Activated T-helper 2 cell treated with anti-CD3 and anti-CD28 coated beads, Interferon-gamma antibody, Interleukin-2, Interleukin-4, amounts not matched to agents 10 μg/mL and 5 μg/mL and 100 μg/mL, durations not matched to agents 14 hours and 24 hours and 36 hours (primary cell): Measurements from ENCODE around the gene LDLRAD3. TPM values are rescaled to one million over a fixed set of nuclear protein-coding genes. Genes with fewer than 3 reads are reported as not detected.

Experiments used
- DNase-seq: peaks from one replicate; pipeline ENCODE4 v3.0.0; 2021; ENCODE audit warnings: low spot score
- H3K27ac Mint-ChIP-seq: one replicate; pipeline ENCODE4 v1.8.0; 2021; ENCODE audit warnings: mixed read lengths
- H3K27me3 Mint-ChIP-seq: one replicate; pipeline ENCODE4 v1.8.0; 2021; ENCODE audit warnings: low read depth, mixed read lengths
- H3K36me3 Mint-ChIP-seq: one replicate; pipeline ENCODE4 v1.8.0; 2021; ENCODE audit warnings: low read depth, mixed read lengths
- H3K4me1 Mint-ChIP-seq: one replicate; pipeline ENCODE4 v1.8.0; 2021; ENCODE audit warnings: low read depth, mixed read lengths
- H3K4me3 Mint-ChIP-seq: one replicate; pipeline ENCODE4 v1.8.0; 2021; ENCODE audit warnings: low read depth, mild to moderate bottlenecking, moderate library complexity, mixed read lengths
- H3K9me3 Mint-ChIP-seq: one replicate; pipeline ENCODE4 v1.8.0; 2021; ENCODE audit warnings: mixed read lengths
- intact Hi-C: fragments of 100-400 bp; cut with micrococcal nuclease; formaldehyde crosslinking; loops from one replicate; pipeline ENCODE4 v1.15.1; 2023
- total RNA-seq: library from RNA; stranded (reverse); gene quantifications from 2 replicates; pipeline ENCODE4 v1.2.3, GENCODE V29; 2022

Gene LDLRAD3
- total RNA-seq, 1 donor from 2014 or later: 1.4 TPM

DNA sequence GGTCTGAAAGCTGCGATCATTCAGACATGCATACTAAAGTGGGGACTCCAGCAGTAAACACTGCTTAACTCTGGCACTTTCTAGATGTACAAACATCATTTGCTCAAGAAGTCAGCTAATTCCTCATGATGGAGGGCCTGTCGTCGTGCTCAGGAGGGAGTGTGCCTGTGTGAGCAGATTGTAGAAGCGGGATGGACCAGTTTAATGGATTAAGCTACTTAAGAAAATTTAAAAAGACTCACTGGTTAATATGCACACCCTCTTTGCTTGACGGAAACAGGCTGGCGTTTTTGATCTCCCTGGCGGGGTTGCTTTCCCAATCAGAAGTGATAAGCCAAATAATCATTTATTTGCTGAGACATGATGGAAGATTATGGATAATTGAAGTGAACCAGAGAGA is 79.0 kb downstream of the LDLRAD3 start:
- Mint-ChIP-seq H3K27me3 (peaks cover 4% of the 10 kb centered on the region), H3K27ac (no peak overlapping the region), H3K4me3 (no peak overlapping the region), H3K4me1 (no peaks in the 10 kb centered on the region), H3K36me3 (no peaks in the 10 kb centered on the region), H3K9me3 (no peaks in the 10 kb centered on the region)
- intact Hi-C loops: no loop called here
- no peak for DNase-seq

GRCh38 chr11:36023922-36024321 is 80.1 kb downstream of the LDLRAD3 start:
- no peak overlapping the region for H3K4me3 Mint-ChIP-seq
- peaks cover 4% of the 10 kb centered on the region for H3K27me3 Mint-ChIP-seq
- intact Hi-C loops: no loop called here
- no peaks in the 10 kb centered on the region for H3K4me1 Mint-ChIP-seq
- no peaks in the 10 kb centered on the region for H3K36me3 Mint-ChIP-seq
- DNase-seq: no peak
- H3K27ac Mint-ChIP-seq: no peak overlapping the region
- no peaks in the 10 kb centered on the region for H3K9me3 Mint-ChIP-seq

DNA sequence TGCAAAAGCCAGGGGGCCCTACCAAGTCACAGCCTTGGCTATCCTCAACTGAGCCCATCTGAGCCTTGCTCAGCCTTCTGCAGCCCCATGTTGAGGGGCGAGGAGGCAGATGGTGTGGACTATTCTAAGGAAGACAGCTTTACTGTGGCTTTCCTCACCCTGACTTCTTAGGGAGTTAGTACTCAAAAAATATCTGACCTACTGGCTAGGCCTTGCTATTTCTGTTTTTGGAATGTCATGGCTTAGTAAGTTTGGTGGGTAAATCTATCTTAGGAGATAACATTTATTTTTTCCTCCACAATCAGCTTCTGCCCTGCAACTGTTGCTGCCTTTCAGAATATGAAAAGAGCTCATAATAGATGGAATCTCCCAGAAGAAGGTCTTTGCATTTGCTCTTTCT is 80.9 kb downstream of the LDLRAD3 start:
- H3K9me3 Mint-ChIP-seq: no peaks in the 10 kb centered on the region

DNA sequence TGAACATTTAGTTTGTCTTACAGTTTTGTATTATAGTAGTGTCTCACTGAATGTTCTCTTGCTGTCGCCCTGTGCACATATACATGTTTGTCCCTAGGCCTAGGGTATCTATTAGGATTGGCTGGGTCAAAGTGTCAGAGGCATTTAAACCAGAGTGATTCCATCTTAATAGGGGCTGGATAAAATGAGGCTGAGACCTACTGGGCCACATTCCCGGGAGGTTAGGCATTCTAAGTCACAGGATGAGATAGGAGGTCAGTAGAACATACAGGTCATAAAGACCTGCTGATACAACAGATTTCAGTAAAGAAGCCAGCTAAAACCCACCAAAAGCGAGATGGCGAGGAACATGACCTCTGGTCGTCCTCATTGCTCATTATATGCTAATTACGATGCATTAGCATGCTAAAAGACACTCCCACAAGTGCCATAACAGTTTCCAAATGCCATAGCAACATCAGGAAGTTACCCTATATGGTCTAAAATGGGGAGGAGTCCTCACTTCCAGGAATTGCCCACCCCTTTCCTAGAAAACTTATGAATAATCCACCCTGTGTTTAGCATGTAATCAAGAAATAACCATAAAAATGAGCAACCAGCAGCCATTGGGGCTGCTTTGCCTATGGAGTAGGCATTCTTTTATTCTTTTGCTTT is 82.6 kb downstream of the LDLRAD3 start:
- H3K4me3 Mint-ChIP-seq: no peak overlapping the region
- H3K27me3 Mint-ChIP-seq: peaks cover 5% of the 10 kb centered on the region

More for the DNA sequence above, 80.9 kb downstream of the LDLRAD3 start:
- H3K27me3 Mint-ChIP-seq: peaks cover 5% of the 10 kb centered on the region
- no peak overlapping the region for H3K27ac Mint-ChIP-seq
- no peaks in the 10 kb centered on the region for H3K36me3 Mint-ChIP-seq
- intact Hi-C loops: no loop called here
- no peaks in the 10 kb centered on the region for H3K4me1 Mint-ChIP-seq
- H3K4me3 Mint-ChIP-seq: no peak overlapping the region
- DNase-seq: no peak

DNA sequence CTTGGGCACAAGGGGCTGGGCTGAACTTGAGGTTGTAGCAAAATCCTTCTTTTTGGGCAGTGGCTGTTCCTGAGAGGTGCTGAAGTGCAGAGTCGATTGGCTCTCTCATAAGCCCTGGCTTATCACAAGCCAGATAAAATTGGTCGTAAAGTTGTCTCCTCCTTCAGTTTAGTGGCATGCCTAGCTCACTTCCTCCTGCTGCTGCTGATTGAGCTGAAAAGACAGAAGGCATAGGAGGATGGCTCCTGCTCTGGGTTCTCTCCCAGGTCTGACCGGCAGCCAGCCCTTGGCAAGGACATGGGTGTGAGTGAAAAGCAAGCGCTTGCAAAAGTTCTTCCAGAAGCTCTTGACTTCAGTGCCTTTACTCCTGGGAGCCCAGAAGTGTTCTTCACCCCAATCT is 83.9 kb downstream of the LDLRAD3 start:
- intact Hi-C loops: no loop called here
- Mint-ChIP-seq H3K4me1 (no peaks in the 10 kb centered on the region), H3K9me3 (no peaks in the 10 kb centered on the region), H3K27ac (no peak overlapping the region), H3K27me3 (peaks cover 5% of the 10 kb centered on the region), H3K4me3 (no peak overlapping the region), H3K36me3 (no peaks in the 10 kb centered on the region)
- no peak for DNase-seq

More for the DNA sequence above, 82.6 kb downstream of the LDLRAD3 start:
- intact Hi-C loops: no loop called here
- Mint-ChIP-seq H3K27ac (no peak overlapping the region), H3K9me3 (no peaks in the 10 kb centered on the region), H3K36me3 (no peaks in the 10 kb centered on the region), H3K4me1 (no peaks in the 10 kb centered on the region)
- no peak for DNase-seq

GRCh38 chr11:36029616-36030015 is 85.8 kb downstream of the LDLRAD3 start:
- intact Hi-C loops: no loop called here
- H3K27ac Mint-ChIP-seq: no peak overlapping the region
- H3K36me3 Mint-ChIP-seq: no peaks in the 10 kb centered on the region
- DNase-seq: no peak
- H3K4me3 Mint-ChIP-seq: no peak overlapping the region
- H3K4me1 Mint-ChIP-seq: no peaks in the 10 kb centered on the region
- peaks cover 5% of the 10 kb centered on the region for H3K27me3 Mint-ChIP-seq
- no peaks in the 10 kb centered on the region for H3K9me3 Mint-ChIP-seq

- no peak for DNase-seq
- no peak overlapping the region for H3K27ac Mint-ChIP-seq
- H3K36me3 Mint-ChIP-seq: no peaks in the 10 kb centered on the region
- no peak overlapping the region for H3K4me3 Mint-ChIP-seq
- intact Hi-C loops: no loop called here
- H3K4me1 Mint-ChIP-seq: no peaks in the 10 kb centered on the region
- H3K27me3 Mint-ChIP-seq: peaks cover 5% of the 10 kb centered on the region
- no peaks in the 10 kb centered on the region for H3K9me3 Mint-ChIP-seq
Measured at GRCh38 chr11:36030731-36031281, 86.9 kb downstream of the LDLRAD3 start.

DNA sequence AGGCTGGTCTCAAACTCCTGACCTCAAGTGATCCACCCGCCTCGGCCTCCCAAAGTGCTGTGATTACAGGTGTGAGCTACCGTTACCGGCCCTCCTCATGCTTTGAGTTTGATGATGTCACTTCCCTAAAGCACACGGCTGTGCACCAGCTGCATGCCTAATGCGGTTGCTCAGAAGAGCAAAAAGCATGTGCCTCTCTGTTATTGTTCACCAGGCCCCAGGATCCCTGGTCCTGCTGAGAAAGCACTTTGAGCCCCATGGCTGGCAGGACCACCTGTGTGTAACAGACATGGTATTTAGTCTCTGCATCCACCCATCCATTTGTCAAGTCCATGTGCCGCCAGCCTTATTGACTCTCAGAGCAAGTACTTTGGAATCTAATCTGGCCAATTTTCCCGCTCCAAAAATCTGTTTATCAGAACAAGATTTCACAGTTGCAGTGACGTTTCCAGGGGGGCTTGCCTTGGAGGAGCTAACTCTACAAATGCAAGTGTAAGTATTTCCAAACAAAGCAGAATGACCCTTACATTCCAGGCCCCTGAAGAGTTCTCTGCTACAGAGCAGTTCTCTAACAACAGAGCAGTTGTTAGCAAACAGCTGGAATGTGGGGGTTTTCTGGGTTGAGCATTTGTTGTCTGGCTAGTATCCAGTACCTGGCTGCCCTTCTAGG is 89.4 kb downstream of the LDLRAD3 start:
- H3K4me1 Mint-ChIP-seq: no peaks in the 10 kb centered on the region
- DNase-seq: no peak
- H3K4me3 Mint-ChIP-seq: no peak overlapping the region
- H3K27ac Mint-ChIP-seq: no peak overlapping the region
- intact Hi-C loops: no loop called here
- no peaks in the 10 kb centered on the region for H3K36me3 Mint-ChIP-seq
- peaks cover 1% of the 10 kb centered on the region for H3K27me3 Mint-ChIP-seq
- H3K9me3 Mint-ChIP-seq: no peaks in the 10 kb centered on the region

DNA sequence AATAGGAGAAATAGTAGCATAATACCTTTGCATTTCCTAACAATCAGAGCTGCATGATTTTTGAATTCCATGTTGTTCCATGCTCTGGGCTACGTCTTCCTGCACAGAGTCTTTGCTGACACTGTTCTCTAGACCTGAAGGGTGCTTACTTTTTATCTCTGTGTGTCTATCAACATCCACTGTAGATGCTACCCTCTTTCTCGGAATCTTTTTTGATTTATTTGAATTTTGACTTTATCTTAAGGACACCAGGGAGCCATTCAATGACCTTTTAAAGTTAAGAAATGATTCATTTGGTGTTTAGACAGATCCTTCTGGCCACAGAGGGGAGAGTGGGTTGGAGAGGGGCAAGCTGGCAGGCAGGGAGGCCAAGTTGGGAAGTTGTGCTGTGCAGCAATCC is 90.1 kb downstream of the LDLRAD3 start:
- Mint-ChIP-seq H3K9me3 (no peaks in the 10 kb centered on the region), H3K4me1 (no peaks in the 10 kb centered on the region), H3K27me3 (peaks cover 1% of the 10 kb centered on the region), H3K4me3 (no peak overlapping the region), H3K27ac (no peak overlapping the region), H3K36me3 (no peaks in the 10 kb centered on the region)
- DNase-seq: no peak
- intact Hi-C loops: no loop called here

DNA sequence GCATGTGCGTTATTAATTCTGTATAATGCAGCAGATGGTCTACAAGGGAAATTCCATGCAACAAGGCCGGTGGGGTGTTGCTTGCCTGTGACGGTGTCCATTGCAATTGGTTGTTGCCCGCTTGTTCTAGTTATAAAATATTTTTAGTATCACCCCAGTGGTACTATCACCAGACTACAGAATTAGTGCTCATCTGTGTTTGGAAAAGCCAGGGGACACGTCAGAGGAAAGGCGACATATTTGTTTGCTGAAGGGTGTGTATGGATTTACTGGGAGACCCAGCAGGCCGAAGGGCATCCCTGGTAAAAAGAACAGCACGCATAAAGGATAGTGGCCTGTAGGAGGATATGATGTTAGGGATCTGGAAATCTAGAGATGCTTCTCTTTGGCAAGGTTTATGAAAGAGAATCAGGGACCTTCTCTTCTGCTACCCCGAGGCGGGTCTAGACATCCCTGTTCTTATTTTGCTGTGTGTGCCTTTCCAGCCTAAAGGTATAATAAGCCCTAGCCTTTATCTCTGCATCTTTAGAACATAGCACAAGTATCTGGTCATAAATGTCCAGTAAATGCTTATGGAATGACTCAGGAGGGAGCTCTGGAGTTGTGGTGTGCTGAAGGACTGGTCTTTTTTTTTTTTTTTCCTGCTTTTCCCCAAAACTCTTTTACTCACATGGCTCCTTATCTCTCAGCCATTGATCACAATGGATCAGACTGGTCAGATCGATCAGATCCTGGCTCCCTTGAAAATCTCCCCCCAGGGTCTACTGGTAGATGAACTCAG is 90.9 kb downstream of the LDLRAD3 start:
- Mint-ChIP-seq H3K4me3 (no peak overlapping the region), H3K27ac (no peak overlapping the region), H3K9me3 (no peaks in the 10 kb centered on the region), H3K4me1 (no peaks in the 10 kb centered on the region), H3K27me3 (no peaks in the 10 kb centered on the region), H3K36me3 (no peaks in the 10 kb centered on the region)
- DNase-seq: no peak
- intact Hi-C loops: no loop called here

- Mint-ChIP-seq H3K27me3 (peaks cover 3% of the 10 kb centered on the region), H3K36me3 (no peaks in the 10 kb centered on the region), H3K4me1 (no peaks in the 10 kb centered on the region), H3K4me3 (no peak overlapping the region), H3K9me3 (no peaks in the 10 kb centered on the region), H3K27ac (no peak overlapping the region)
- DNase-seq: no peak
- intact Hi-C loops: no loop called here
Measured at GRCh38 chr11:36035454-36035853, 91.6 kb downstream of the LDLRAD3 start.

GRCh38 chr11:36035999-36036398 is 92.1 kb downstream of the LDLRAD3 start:
- DNase-seq: no peak
- Mint-ChIP-seq H3K36me3 (no peaks in the 10 kb centered on the region), H3K27me3 (peaks cover 3% of the 10 kb centered on the region), H3K4me3 (no peak overlapping the region), H3K27ac (no peak overlapping the region), H3K4me1 (no peaks in the 10 kb centered on the region), H3K9me3 (no peaks in the 10 kb centered on the region)
- intact Hi-C loops: no loop called here

DNA sequence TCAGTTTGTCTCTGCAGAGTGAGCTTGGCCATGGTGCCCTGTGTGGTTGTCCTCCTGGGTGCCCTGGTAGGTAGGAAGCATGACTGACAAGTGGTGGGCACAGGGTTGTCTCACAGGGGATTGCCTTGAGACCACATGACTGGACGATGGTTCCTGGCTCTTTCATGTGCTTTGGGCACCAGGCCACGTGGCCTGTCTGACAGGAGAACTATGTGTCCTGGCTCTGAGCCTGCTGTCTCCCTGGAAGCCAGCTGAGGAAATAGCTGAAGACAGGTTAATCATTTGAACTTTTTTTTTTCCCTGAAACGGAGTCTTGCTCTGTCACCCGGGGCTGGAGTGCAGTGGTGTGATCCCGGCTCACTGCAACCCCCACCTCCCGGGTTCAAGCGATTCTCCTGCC is 93.2 kb downstream of the LDLRAD3 start:
- Mint-ChIP-seq H3K9me3 (no peaks in the 10 kb centered on the region), H3K27ac (no peak overlapping the region), H3K4me1 (no peaks in the 10 kb centered on the region), H3K36me3 (no peaks in the 10 kb centered on the region), H3K27me3 (peaks cover 5% of the 10 kb centered on the region), H3K4me3 (no peak overlapping the region)
- intact Hi-C loops: no loop called here
- no peak for DNase-seq
